K562 (cell line): ENCODE measurements around the gene OLFML2B.

Source experiments
- GATAD2A ChIP-seq: fragments of 450-650 bp; IDR thresholded peaks from 2 replicates; pipeline ENCODE4 v1.6.1; 2017
- MCM7 ChIP-seq, 2 experiments: fragments of 450-650 bp; IDR thresholded peaks; 2 replicates each; pipeline ENCODE4 v1.6.1; 2016 to 2018
- NFYB ChIP-seq: IDR thresholded peaks from 2 replicates; pipeline ENCODE4 v1.6.1; 2011; ENCODE audit warnings: mild to moderate bottlenecking, moderate library complexity; ENCODE audit not compliant: insufficient read length; ENCODE audit errors: extremely low read depth
- POLR2AphosphoS5 ChIP-seq: IDR thresholded peaks from 2 replicates; pipeline ENCODE4 v1.6.1; 2011; ENCODE audit warnings: mild to moderate bottlenecking, low read depth, low read length, moderate library complexity; ENCODE audit not compliant: control insufficient read depth, insufficient read depth
- SMC3 ChIP-seq: conservative IDR thresholded peaks from 2 replicates; pipeline ENCODE4 v1.6.1; 2011; ENCODE audit warnings: low read depth, low read length, improper control_type of control experiment; ENCODE audit not compliant: insufficient read depth

DNA sequence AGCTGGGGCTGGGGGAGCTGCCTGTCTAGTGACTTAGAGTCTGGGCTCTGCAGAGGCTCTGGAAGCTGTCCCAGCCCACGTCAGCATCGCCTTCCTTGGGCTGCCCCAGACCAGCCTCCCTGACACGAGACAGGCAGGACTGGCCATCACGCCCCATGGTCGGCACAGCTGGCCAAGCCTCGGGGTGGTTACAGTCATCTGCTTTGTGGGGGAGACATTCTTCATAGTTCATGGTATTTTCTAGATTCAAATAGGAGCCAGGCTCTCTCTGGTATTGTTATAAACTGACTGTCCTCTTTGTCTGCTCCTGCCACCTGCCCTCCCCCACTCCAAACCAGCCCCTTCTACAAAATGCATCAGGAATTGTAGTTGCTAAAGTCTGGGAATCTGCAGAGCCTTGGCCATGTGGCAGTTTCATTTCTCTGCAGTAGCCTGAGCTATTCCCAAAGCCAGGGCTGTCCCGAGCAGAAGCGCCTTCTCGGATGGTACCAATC lies 29.4 kb downstream of the OLFML2B start:
- TF ChIP-seq SMC3 (no peak), MCM7 (IDR thresholded peaks at IDR 0.05) (no peak), GATAD2A (no peak), NFYB (no peak), POLR2AphosphoS5 (no peak)
